Smooth muscle cell (in vitro differentiated cells): ENCODE data around the gene DUS2. TPM values are rescaled to one million over a fixed set of nuclear protein-coding genes. Genes with fewer than 3 reads are reported as not detected.

ENCODE experiments used
- DNase-seq: peaks from one replicate; lab custom pipeline; 2025; ENCODE audit not compliant: unreplicated experiment; lab: John Stamatoyannopoulos, UW
- H2AFZ ChIP-seq: fragments of 200-600 bp; sonication (generic); 2 replicates; pipeline ENCODE4 v1.6.0; 2016; ENCODE audit warnings: antibody characterized with exemption, low read depth, mild to moderate bottlenecking
- H3F3A ChIP-seq: fragments of 200-600 bp; sonication (generic); 2 replicates; pipeline ENCODE4 v1.6.0; 2017; ENCODE audit warnings: antibody characterized with exemption, low read depth
- H3K27ac ChIP-seq: fragments of 200-600 bp; sonication (generic); 2 replicates; pipeline ENCODE4 v1.5.1; 2016; ENCODE audit warnings: low read depth, mild to moderate bottlenecking
- H3K27me3 ChIP-seq: fragments of 200-600 bp; sonication (generic); 2 replicates; pipeline ENCODE4 v1.6.1; 2016; ENCODE audit warnings: low read depth, mild to moderate bottlenecking
- H3K36me3 ChIP-seq: fragments of 200-600 bp; sonication (generic); 2 replicates; pipeline ENCODE4 v1.5.1; 2016; ENCODE audit warnings: low read depth
- H3K4me1 ChIP-seq: fragments of 200-600 bp; sonication (generic); 2 replicates; pipeline ENCODE4 v1.5.1; 2016; ENCODE audit warnings: low read depth
- H3K4me2 ChIP-seq: fragments of 200-600 bp; sonication (generic); 2 replicates; pipeline ENCODE4 v1.6.0; 2016; ENCODE audit warnings: mild to moderate bottlenecking
- H3K4me3 ChIP-seq: fragments of 200-600 bp; sonication (generic); 2 replicates; pipeline ENCODE4 v1.5.1; 2016; ENCODE audit warnings: mild to moderate bottlenecking
- H3K79me2 ChIP-seq: fragments of 200-600 bp; sonication (generic); 2 replicates; pipeline ENCODE4 v1.6.0; 2016; ENCODE audit warnings: low read depth, mild to moderate bottlenecking
- H3K9ac ChIP-seq: fragments of 200-600 bp; sonication (generic); 2 replicates; pipeline ENCODE4 v1.6.0; 2016; ENCODE audit warnings: low read depth
- H3K9me3 ChIP-seq: fragments of 200-600 bp; sonication (generic); replicated peaks from 2 replicates; pipeline ENCODE4 v1.5.1; 2016; ENCODE audit warnings: low read depth
- H4K20me1 ChIP-seq: fragments of 200-600 bp; sonication (generic); 2 replicates; pipeline ENCODE4 v1.6.0; 2016; ENCODE audit warnings: low read depth
- CTCF ChIP-seq: fragments of 200-600 bp; sonication (generic); IDR thresholded peaks from 2 replicates; pipeline ENCODE4 v1.5.1; 2017; ENCODE audit warnings: borderline replicate concordance, mild to moderate bottlenecking, antibody characterized with exemption; ENCODE audit not compliant: insufficient read depth, poor library complexity, severe bottlenecking
- WGBS: methylation state at CpG from one replicate; pipeline ENCODE4 v1.1.7; 2016; ENCODE audit warnings: low lambda C conversion rate; 5-methylcytosine and 5-hydroxymethylcytosine counted together
- polyA plus RNA-seq: library from polyadenylated mRNA; unstranded; fragments of >200 nt; fragmentation: Nextera tagmentation; extraction: Ambion mirVana; gene quantifications from 2 replicates; pipeline ENCODE4 v1.2.1, GENCODE V29; 2016
- total RNA-seq: library from RNA; depleted of rRNA; stranded (reverse); fragments of >200 nt; gene quantifications from 2 replicates; pipeline ENCODE4 v1.2.3, GENCODE V29; 2014

Gene DUS2
- total and polyA plus RNA-seq, 2 experiments from 2014 or later = 12.1 to 23.5 TPM

- Histone ChIP-seq H3K4me3 (no peak overlapping the region), H3K27ac (no peak overlapping the region), H3K27me3 (no peaks in the 10 kb centered on the region), H3K4me2 (no peak overlapping the region), H3K36me3 (no peaks in the 10 kb centered on the region), H3K79me2 (no peaks in the 10 kb centered on the region), H3K9me3 (no peaks in the 10 kb centered on the region), H3K9ac (no peak overlapping the region), H3F3A (no peaks in the 10 kb centered on the region), H2AFZ (no peak overlapping the region), H3K4me1 (no peaks in the 10 kb centered on the region), H4K20me1 (no peaks in the 10 kb centered on the region)
- DNase-seq = no peak
- 85% methylated on average over 1 of the region's 1 CpG for WGBS
- TF ChIP-seq CTCF = no peak
These were observed 9.6 kb upstream of the DUS2 start for GRCh38 chr16:68013440-68013839.

- WGBS = 91% methylated on average over 5 of the region's 5 CpGs
- H3K4me3 ChIP-seq = no peak within 1 kb of the TSS
- TF ChIP-seq CTCF = no peak
- H3K36me3 ChIP-seq = no peaks in the 10 kb centered on the region
- no peaks in the 10 kb centered on the region for H3K79me2 ChIP-seq
- no peak within 1 kb of the TSS for H3K4me2 ChIP-seq
- no peaks in the 10 kb centered on the region for H3K4me1 ChIP-seq
- H3K27ac ChIP-seq = no peak within 1 kb of the TSS
- no peak within 1 kb of the TSS for H2AFZ ChIP-seq
- DNase-seq = no peak
- no peaks in the 10 kb centered on the region for H3K9me3 ChIP-seq
- no peaks in the 10 kb centered on the region for H3F3A ChIP-seq
- no peaks in the 10 kb centered on the region for H3K27me3 ChIP-seq
- H4K20me1 ChIP-seq = no peaks in the 10 kb centered on the region
- no peak within 1 kb of the TSS for H3K9ac ChIP-seq
These were observed 7.4 kb upstream of the DUS2 start, which contains the start of gene DPEP2NB for GRCh38 chr16:68015681-68016080. TSS of gene DPEP2NB (minus strand) at chr16:68015911. CDS start at chr16:68015770, 141 bp downstream.

- no peak for TF ChIP-seq CTCF
- Histone ChIP-seq H4K20me1 (no peaks in the 10 kb centered on the region), H3K4me3 (no peak overlapping the region), H3K36me3 (no peaks in the 10 kb centered on the region), H3K9ac (no peak overlapping the region), H3K9me3 (no peaks in the 10 kb centered on the region), H3F3A (no peaks in the 10 kb centered on the region), H3K27ac (no peak overlapping the region), H3K27me3 (no peaks in the 10 kb centered on the region), H3K4me2 (no peak overlapping the region), H3K79me2 (peaks cover 10% of the 10 kb centered on the region), H3K4me1 (peaks cover 4% of the 10 kb centered on the region), H2AFZ (no peak overlapping the region)
- 83% methylated on average over 8 of the region's 8 CpGs for WGBS
- no peak for DNase-seq
These were observed 3.9 kb upstream of the DUS2 start for GRCh38 chr16:68019167-68019680.

GRCh38 chr16:68021490-68021889, 1.6 kb upstream of the DUS2 start:
- Histone ChIP-seq H3K27me3 (no peaks in the 10 kb centered on the region), H4K20me1 (no peaks in the 10 kb centered on the region), H3K4me3 (no peak overlapping the region), H3K36me3 (no peaks in the 10 kb centered on the region), H3K4me1 (peaks cover 4% of the 10 kb centered on the region), H3K79me2 (peaks cover 11% of the 10 kb centered on the region), H3K4me2 (peak overlapping the region; percentile 94), H2AFZ (no peak overlapping the region), H3K27ac (no peak overlapping the region), H3K9ac (no peak overlapping the region), H3F3A (no peaks in the 10 kb centered on the region), H3K9me3 (no peaks in the 10 kb centered on the region)
- 95% methylated on average over 10 of the region's 10 CpGs for WGBS
- DNase-seq = no peak
- TF ChIP-seq CTCF = no peak
